ENCODE results near the gene TIMM29. TPM values are rescaled to one million over a fixed set of nuclear protein-coding genes. Genes with fewer than 3 reads are reported as not detected.

TIMM29 gene
- total RNA-seq, 1 donor from 2014 or later, result 12.4 TPM

DNA sequence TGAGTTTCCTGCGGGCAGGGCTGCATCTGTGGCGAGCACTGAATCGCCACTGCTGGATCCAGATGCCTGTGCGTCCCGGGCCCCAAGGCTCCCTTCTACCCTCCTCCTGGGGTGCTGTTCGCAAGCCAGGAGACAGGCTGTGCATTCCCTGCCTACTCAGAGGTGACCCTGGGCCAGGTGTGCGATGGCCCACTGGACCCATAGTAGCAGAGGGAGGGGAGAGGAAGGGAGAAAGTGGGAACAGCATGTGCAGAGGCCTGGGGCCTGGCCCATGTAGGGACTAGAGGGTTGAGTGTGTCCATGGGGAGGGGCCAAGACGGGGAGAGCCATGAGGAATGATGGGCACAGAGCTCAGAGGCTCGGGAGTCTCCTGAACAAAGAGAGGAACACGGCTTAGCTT lies 30.0 kb upstream of the TIMM29 start:
- Histone ChIP-seq H3K36me3 (no peaks in the 10 kb centered on the region), H3K9me3 (replicated peaks) (peaks cover 13% of the 10 kb centered on the region), H3K4me3 (no peak overlapping the region), H3K4me1 (peaks cover 69% of the 10 kb centered on the region), H3K27ac (replicated peaks) (peak overlapping the region; percentile 66), H3K27me3 (ENCODE audit: low read depth) (no peaks in the 10 kb centered on the region)
- DNase-seq, result no peak
- TF ChIP-seq, protein P1, sequence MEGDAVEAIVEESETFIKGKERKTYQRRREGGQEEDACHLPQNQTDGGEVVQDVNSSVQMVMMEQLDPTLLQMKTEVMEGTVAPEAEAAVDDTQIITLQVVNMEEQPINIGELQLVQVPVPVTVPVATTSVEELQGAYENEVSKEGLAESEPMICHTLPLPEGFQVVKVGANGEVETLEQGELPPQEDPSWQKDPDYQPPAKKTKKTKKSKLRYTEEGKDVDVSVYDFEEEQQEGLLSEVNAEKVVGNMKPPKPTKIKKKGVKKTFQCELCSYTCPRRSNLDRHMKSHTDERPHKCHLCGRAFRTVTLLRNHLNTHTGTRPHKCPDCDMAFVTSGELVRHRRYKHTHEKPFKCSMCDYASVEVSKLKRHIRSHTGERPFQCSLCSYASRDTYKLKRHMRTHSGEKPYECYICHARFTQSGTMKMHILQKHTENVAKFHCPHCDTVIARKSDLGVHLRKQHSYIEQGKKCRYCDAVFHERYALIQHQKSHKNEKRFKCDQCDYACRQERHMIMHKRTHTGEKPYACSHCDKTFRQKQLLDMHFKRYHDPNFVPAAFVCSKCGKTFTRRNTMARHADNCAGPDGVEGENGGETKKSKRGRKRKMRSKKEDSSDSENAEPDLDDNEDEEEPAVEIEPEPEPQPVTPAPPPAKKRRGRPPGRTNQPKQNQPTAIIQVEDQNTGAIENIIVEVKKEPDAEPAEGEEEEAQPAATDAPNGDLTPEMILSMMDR (IDR thresholded peaks at IDR 0.05; ENCODE audit: borderline replicate concordance), result no peak
- intact Hi-C loops (cut with micrococcal nuclease), result no loop called here

DNA sequence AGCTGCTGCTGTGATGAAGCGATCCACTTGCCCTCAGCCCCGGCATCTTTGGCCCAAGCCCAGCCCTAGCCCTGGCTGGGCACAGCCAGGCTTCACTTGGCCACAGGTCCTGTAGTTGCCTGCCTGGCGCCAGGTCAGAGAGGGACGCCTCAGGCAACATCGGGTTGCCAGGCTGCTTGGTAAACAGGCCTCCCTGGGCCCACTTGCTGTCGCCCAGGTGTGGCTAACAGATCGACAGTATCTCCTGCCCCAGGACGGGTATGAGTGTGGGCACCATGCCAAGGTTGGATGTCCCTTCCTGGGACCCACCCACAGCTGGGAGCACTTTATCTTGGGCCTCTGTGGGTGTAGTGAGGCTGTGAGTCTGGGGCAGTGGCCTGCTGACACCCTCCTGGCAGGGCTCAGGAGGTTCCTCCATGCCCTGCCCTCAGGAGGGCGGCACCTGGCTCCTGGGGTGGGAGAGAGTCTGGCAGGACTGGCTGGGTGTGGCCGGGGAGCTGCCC lies 29.4 kb upstream of the TIMM29 start:
- Histone ChIP-seq H3K9me3 (replicated peaks) (peaks cover 13% of the 10 kb centered on the region), H3K4me3 (no peak overlapping the region), H3K36me3 (no peaks in the 10 kb centered on the region), H3K4me1 (peaks cover 63% of the 10 kb centered on the region), H3K27me3 (ENCODE audit: low read depth) (no peaks in the 10 kb centered on the region), H3K27ac (replicated peaks) (peak overlapping the region; percentile 66)
- intact Hi-C loops (cut with micrococcal nuclease), result no loop called here
- peak; percentile 56 for DNase-seq
- TF ChIP-seq, protein P1 (IDR thresholded peaks at IDR 0.05; ENCODE audit: borderline replicate concordance), result no peak

DNA sequence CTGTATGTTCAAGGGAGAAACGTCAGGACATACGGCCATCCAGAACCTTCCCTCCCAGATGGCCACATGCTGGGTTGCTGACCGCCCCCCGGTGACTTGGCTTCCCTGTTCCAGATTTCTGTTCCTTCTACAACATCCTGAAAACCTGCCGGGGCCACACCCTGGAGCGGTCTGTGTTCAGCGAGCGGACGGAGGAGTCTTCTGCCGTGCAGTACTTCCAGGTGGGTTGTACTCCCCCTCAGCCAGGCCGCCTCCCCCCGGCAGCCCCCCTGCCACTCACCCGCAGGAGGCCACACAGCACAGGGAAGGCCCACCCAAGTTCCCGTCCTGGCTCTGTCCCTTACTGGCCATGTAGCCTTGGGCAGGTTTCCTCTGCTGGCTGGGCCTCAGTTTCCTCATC lies 20.7 kb upstream of the TIMM29 start:
- TF ChIP-seq, protein P1 (IDR thresholded peaks at IDR 0.05; ENCODE audit: borderline replicate concordance), result no peak
- H3K4me3 ChIP-seq, result no peak overlapping the region
- H3K27ac ChIP-seq (replicated peaks), result no peak overlapping the region
- intact Hi-C loops (cut with micrococcal nuclease), result no loop called here
- no peak for DNase-seq
- peaks cover 5% of the 10 kb centered on the region for H3K9me3 ChIP-seq (replicated peaks)
- H3K36me3 ChIP-seq, result peaks cover 51% of the 10 kb centered on the region
- no peaks in the 10 kb centered on the region for H3K4me1 ChIP-seq
- no peaks in the 10 kb centered on the region for H3K27me3 ChIP-seq (ENCODE audit: low read depth)

DNA sequence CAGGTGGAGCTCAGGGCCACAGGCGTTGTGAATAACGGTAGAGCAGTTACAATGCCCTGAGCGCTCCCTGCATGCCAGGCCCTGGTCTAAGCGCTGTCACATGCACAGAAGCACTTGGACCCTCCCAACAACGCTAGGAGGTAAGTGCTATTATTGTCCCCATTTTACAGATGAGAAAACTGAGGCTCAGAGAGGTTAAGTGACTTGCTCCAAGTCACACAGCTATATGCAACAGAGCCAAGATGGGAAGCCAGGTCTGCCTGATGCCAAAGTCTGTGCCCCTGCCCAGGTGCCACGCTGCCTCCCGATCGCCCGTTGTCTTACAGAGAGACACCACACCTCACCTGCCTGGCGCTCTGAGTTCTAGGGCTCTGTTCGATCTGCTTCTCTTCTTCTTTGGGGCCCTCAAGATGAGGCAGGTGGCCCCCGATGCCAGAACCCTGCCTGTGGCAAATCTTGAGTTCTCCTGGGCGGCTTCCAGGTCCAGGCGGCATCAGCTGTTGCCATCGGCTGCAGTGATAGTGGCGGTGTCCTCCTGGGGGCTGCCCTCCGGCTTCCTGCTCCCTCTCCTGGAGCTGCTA lies 20.1 kb upstream of the TIMM29 start:
- Histone ChIP-seq H3K4me1 (no peaks in the 10 kb centered on the region), H3K27ac (replicated peaks) (no peak overlapping the region), H3K36me3 (peaks cover 57% of the 10 kb centered on the region), H3K4me3 (no peak overlapping the region), H3K27me3 (ENCODE audit: low read depth) (no peaks in the 10 kb centered on the region), H3K9me3 (replicated peaks) (no peaks in the 10 kb centered on the region)
- TF ChIP-seq, protein P1 (IDR thresholded peaks at IDR 0.05; ENCODE audit: borderline replicate concordance), result no peak
- intact Hi-C loops (cut with micrococcal nuclease), result no loop called here
- no peak for DNase-seq

DNA sequence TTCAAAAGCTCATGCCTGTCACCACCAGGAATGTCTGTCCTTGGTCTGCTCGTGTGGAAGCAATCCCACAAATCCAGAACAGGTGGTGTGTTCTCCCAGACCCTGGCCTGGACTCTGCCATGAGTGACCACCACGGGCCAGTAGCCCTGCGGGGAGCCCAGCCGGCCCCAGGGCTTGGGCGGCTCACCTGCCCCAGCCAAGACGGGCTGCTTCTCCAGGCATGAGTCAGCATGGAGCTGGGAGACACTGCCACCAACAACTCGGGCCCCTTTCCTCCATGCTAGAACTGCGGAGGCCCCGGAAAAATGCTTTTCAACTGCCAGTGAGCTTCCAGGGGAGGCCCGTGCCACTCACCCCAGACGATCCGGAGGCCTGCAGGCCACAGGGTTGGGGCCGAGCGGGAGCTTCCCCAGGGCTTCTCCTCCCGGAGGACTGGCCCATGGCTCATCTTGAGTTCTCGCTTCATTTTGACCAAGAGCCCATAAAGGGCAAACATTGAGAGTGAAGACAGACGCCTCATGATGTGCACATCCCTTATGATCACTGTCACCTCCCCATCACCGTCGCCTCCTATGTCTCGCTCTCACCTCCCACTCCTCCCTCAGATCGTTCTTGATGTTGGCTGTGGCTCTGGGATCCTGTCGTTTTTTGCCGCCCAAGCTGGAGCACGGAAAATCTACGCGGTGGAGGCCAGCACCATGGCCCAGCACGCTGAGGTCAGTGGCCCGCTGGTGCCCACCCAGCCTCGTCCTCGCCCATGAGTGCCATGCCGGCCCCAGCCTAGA lies 16.8 kb upstream of the TIMM29 start:
- H3K27me3 ChIP-seq (ENCODE audit: low read depth), result no peaks in the 10 kb centered on the region
- H3K27ac ChIP-seq (replicated peaks), result no peak overlapping the region
- intact Hi-C loops (cut with micrococcal nuclease), result no loop called here
- DNase-seq, result no peak
- H3K9me3 ChIP-seq (replicated peaks), result no peaks in the 10 kb centered on the region
- H3K4me1 ChIP-seq, result no peaks in the 10 kb centered on the region
- no peak overlapping the region for H3K4me3 ChIP-seq
- peaks cover 87% of the 10 kb centered on the region for H3K36me3 ChIP-seq
- TF ChIP-seq, protein P1 (IDR thresholded peaks at IDR 0.05; ENCODE audit: borderline replicate concordance), result no peak
